Hypothalamus (tissue), 51 donors: ENCODE measurements around the gene UPK3BL1.
"Not testable (repeated sequence)": the region's sequence is repeated elsewhere in the genome, so short reads cannot be mapped to it uniquely, and the experiment has no call there.

ENCODE experiments used
- DNase-seq, 51 donors: peaks; one replicate each; lab custom pipeline; 2025; lab: John Stamatoyannopoulos, UW

UPK3BL1 gene

GRCh38 chr7:102630622-102631021 is 12.0 kb downstream of the UPK3BL1 start:
- DNase-seq, result not testable (repeated sequence)

- not testable (repeated sequence) for DNase-seq
Observed at GRCh38 chr7:102627271-102627904, 15.2 kb downstream of the UPK3BL1 start.

GRCh38 chr7:102618122-102618521 is 24.5 kb downstream of the UPK3BL1 start:
- DNase-seq, result not testable (repeated sequence)

DNA sequence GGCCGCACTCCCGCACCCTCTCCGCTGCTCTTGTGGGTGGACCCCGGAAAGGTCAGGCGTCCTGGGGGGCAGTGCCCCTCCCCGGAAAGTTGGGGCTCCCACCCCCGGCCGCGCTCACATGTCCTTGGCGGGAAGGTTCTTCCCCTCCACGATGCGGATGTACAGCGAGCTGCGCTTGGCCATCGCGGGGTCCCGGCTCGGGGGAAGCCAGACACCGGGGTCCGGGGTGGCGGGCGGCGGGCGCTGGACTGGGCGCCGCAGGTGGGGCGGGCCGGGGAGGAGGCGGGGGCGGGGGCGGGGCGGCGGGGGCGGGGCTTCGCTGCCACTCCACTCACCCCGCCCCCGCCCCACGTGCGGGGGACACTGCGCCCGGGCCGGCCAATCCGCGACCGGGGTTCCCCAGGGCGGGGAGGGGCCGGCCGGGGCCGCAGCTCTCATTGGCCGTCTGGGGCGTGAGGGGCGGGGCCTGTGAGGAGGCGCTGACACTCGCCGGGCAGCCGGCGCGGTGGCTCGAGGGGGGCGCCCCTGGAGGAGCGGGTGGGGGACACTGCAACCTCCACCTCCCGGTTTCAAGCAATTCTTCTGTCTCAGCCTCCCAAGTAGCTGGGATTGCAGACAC is 26.0 kb downstream of the UPK3BL1 start, which contains the start of gene RASA4:
RASA4 (minus strand) TSS at position 250 of the 619 bp plus-strand sequence; CDS start at position 183, 67 bp downstream.
- DNase-seq, result not testable (repeated sequence)

DNA sequence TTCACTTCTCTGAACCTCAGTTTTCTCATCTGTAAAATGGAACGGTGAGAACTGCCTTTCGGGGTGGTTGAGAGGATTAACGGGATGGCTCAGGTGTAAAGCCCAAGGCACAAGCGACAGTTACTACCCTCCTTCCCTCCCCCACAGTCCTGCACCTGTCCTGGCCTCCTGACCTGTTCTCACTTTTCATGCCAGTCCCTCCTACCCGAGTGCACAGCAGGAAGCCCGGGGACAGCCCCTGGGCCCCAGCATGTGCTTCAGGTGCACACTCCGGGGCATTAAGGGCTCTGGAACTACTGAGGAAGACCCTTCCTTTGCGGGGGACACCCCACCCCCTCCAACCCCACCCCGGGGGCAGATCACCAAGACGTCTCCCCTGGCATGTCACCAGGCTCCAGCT is 26.7 kb downstream of the UPK3BL1 start:
- not testable (repeated sequence) for DNase-seq

DNA sequence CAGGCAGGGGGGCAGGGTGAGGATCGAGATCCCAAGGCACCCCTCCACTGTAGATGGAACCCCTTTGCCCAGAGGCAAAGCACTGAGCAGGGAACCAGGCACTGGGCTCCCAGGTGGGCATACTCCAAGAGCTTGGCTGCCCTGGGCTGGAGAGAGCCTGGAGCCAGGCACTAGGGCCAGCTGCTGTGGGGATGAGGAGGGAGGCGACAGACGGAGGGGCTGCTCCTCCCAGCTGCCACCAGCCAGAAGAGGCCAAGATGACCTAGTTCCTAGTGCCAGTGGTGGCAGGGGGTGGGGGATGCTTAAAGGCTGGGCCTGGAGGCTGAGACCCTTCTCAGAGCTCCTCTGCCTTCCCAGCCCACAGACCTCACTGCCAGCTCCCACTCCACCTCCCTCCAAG is 27.7 kb downstream of the UPK3BL1 start:
- not testable (repeated sequence) for DNase-seq

GRCh38 chr7:102614346-102614697 is 28.3 kb downstream of the UPK3BL1 start:
- DNase-seq, result not testable (repeated sequence)

GRCh38 chr7:102613575-102614345 is 28.8 kb downstream of the UPK3BL1 start:
- DNase-seq, result not testable (repeated sequence)

DNA sequence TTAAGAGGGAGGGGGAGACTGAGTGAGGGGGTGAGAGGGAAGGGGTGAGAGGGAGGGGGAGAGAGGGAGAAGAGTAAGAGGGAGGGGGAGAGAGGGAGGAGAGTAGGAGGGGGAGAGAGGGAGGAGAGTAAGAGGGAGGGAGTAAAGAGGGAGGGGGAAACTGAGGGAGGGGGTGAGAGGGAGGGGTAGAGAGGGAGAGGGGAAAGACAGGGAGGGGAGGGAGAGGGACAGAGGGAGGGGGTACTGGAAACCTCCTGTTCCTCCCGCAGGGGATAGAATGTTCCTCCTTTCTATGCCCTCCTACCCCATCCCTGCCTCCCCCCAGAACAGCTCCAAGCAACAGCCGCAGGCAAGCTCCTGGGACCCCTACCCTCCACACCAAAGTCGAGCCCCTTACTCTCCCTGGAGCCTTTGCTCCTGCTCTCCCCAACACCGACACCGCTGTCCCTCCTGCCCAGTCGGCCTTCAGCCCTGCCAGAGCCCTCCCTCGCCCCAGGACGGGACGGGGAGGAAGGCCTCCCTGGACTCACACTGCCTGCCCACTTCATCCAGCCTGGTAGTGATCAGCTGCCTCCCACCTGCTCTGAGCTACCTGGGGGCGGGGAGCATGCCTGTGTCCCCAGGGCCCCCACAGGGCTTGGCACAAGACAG is 30.8 kb downstream of the UPK3BL1 start:
- not testable (repeated sequence) for DNase-seq

DNA sequence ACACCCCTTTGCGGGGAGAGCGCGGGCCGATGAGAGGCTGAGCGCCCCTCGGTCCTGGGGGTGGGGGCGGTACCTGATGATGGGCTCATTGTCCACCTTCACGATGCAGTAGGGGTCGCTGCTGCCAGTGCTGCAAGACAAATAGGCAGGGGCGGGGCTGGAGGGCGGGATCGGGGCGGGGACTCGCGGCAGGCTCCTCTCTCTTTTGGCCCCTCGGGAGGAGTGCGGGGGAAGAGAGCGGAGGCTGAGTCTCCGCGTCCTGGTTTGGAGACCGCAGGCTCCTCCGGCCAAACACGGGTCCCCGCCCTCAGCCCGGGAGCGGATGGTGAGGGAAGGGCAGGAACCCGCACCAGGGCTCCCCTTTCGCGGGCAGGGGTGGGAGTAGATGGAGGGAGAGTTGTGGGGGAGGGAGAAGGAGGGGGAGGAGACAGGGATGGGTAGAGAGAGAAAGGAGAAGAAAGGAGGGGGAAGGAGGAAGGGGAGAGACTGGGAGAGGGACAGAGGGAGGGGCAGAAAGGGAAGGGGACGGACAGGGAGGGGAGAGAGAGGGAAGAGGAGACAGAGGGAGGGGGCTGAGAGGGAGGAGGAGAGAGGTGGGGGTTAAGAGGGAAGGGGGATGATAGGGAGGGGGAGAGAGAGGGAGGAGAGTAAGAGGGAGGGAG is 31.4 kb downstream of the UPK3BL1 start:
- DNase-seq, result not testable (repeated sequence)

GRCh38 chr7:102610441-102610840 is 32.1 kb downstream of the UPK3BL1 start:
- not testable (repeated sequence) for DNase-seq

- not testable (repeated sequence) for DNase-seq
Observed at GRCh38 chr7:102609734-102610133, 32.9 kb downstream of the UPK3BL1 start.

GRCh38 chr7:102606848-102607247 is 35.7 kb downstream of the UPK3BL1 start:
- not testable (repeated sequence) for DNase-seq

DNA sequence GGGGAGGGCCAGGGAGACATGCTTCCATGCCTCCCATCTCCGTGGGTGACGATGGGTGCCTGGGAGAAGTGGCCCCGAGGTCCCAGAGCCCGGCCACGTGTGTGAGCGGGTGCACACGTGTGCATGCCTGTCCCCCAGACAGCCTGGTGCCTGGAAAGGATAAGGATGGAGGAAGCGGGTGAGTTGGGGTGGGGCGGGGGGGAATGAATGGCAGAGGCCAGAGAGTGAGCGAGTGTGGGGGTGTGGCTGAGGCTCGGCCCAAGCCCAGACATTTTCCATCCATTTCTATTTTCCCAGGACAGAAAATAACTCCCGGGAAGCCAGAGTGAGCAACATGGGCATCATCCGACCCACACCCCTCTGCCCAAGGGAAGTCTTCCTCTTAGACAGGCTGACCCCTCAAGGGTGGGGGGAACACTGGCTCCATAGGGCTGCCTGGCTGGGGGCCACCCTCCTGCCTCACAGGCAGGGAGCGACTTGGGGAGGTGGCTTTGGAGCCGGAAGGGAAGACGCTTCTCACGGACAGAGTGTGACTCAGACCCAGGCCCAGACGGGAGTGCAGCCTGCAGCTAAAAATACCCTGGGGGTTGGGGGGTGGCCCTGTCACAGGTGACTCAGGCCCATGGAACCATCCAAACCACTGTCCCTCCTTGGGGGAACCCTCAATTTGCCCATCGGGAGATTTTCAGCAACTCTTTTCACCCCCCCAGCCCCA is 38.0 kb downstream of the UPK3BL1 start:
- DNase-seq, result not testable (repeated sequence)

GRCh38 chr7:102602317-102602716 is 40.3 kb downstream of the UPK3BL1 start:
- not testable (repeated sequence) for DNase-seq

- DNase-seq, result not testable (repeated sequence)
Observed at GRCh38 chr7:102599699-102600098, 42.9 kb downstream of the UPK3BL1 start.

- DNase-seq, result not testable (repeated sequence)
Observed at GRCh38 chr7:102596036-102596435, 46.6 kb downstream of the UPK3BL1 start.

- DNase-seq, result not testable (repeated sequence)
Observed at GRCh38 chr7:102593637-102594334, 48.8 kb downstream of the UPK3BL1 start.

- DNase-seq, result not testable (repeated sequence)
Observed at GRCh38 chr7:102592477-102593019, 50.0 kb downstream of the UPK3BL1 start.
